AG04449 (cell line): ENCODE results near the gene CEP76.

ENCODE experiments used
- CTCF ChIA-PET: fragments of 350-600 bp; formaldehyde crosslinking; extraction: SDS; loops from one replicate; lab custom pipeline; 2021; ENCODE audit warnings: antibody characterized with exemption; lab: Yijun Ruan, JAX
- POLR2A ChIA-PET: fragments of 400-600, 350-600 bp; formaldehyde crosslinking; extraction: SDS; loops from one replicate; lab custom pipeline; 2020; ENCODE audit warnings: antibody characterized with exemption, inconsistent platforms; lab: Yijun Ruan, JAX
- DNase-seq: peaks from one replicate; pipeline ENCODE4 v3.0.0-alpha.2; 2010; ENCODE audit warnings: low read depth, low spot score
- H3K4me3 ChIP-seq: 2 replicates; pipeline ENCODE4 v1.5.1; 2011; ENCODE audit warnings: low read depth, mild to moderate bottlenecking, control low read depth, low read length
- CTCF ChIP-seq: IDR thresholded peaks from one replicate; pipeline ENCODE4 v1.5.1; 2011; ENCODE audit warnings: mild to moderate bottlenecking, moderate library complexity, low read length, control low read depth, inconsistent platforms; ENCODE audit not compliant: insufficient read depth; ENCODE audit errors: missing control alignments

The CEP76 gene

DNA sequence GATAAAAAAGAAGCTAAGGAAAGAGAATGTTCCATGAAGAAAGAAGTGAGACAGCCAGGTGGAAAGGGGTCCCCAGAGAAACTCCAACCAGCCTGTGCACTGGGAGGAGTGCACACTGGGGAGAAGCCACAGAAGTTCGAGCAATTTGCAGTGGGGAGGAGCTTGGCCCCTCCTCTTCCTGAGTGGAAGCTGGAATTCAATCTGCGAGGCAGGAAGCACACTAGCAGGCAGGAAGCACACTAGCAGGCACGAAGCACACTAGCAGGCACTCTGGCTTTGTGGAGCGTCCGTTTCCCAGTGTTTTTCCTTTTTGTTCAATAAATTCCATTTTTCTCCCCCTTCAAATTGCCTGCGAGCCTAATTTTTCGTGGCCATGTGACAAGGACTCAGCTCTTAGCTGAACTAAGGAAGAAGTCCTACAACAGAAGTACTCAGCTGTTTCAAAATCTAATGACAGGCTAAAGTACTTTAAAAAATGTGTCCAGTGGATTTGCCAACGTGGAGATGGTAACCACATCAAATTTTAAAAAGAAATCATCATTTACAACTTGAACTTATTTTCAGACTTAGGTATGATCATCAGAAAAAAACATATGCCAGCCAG, 23.2 kb downstream of the CEP76 start:
- ChIA-PET CTCF (interaction anchor here (0.8 to 1.9 kb wide), 4 partner anchors 20 to 287 kb away, joined by 3 to 11 read pairs (median 4); no protein-coding TSS in a partner anchor), POLR2A (interaction anchor here (0.6 to 1.2 kb wide), 4 partner anchors 15 to 302 kb away, joined by 3 read pairs; partner anchors contain the start of genes AFG3L2, CEP76 and PSMG2)
- no peak for DNase-seq
- TF ChIP-seq CTCF = no peak
- no peak overlapping the region for H3K4me3 ChIP-seq

GRCh38 chr18:12668041-12668440, 34.5 kb downstream of the CEP76 start:
- CTCF ChIA-PET = interaction anchor here (15.7 kb wide), 1 partner anchor 278 kb away, joined by 336 read pairs; no protein-coding TSS in a partner anchor
- H3K4me3 ChIP-seq = no peak overlapping the region
- TF ChIP-seq CTCF = no peak
- POLR2A ChIA-PET = no interaction called here
- no peak for DNase-seq

GRCh38 chr18:12659904-12660605, 42.5 kb downstream of the CEP76 start:
- TF ChIP-seq CTCF = peak; percentile 76
- no peak for DNase-seq
- H3K4me3 ChIP-seq = no peak overlapping the region
- POLR2A ChIA-PET = no interaction called here
- CTCF ChIA-PET = interaction anchor here (0.8 to 15.7 kb wide), 23 partner anchors 10 to 388 kb away, joined by 3 to 336 read pairs (median 4); partner anchors contain the start of gene PRELID3A

- CTCF ChIA-PET = interaction anchor here (0.6 to 15.7 kb wide), 20 partner anchors 12 to 387 kb away, joined by 3 to 336 read pairs (median 4); partner anchors contain the start of gene PRELID3A
- POLR2A ChIA-PET = interaction anchor here (0.8 to 1.0 kb wide), 2 partner anchors 251 to 282 kb away, joined by 3 to 4 read pairs; partner anchors contain the start of genes AFG3L2 and PRELID3A
- peak overlapping the region; percentile 81 for H3K4me3 ChIP-seq
- TF ChIP-seq CTCF = no peak
- no peak for DNase-seq
Observed at GRCh38 chr18:12658426-12659138, 43.9 kb downstream of the CEP76 start.

GRCh38 chr18:12657684-12658425, 44.7 kb downstream of the CEP76 start, which contains the start of gene SPIRE1:
Gene SPIRE1 (minus strand): TSS chr18:12658107. CDS start chr18:12657866, 241 bp downstream.
- TF ChIP-seq CTCF = no peak
- POLR2A ChIA-PET = interaction anchor here (0.7 to 0.8 kb wide), 2 partner anchors 250 to 644 kb away, joined by 3 to 4 read pairs; partner anchors contain the start of gene PRELID3A
- CTCF ChIA-PET = interaction anchor here (1.6 to 15.7 kb wide), 5 partner anchors 13 to 268 kb away, joined by 4 to 336 read pairs (median 11); no protein-coding TSS in a partner anchor
- DNase-seq = no peak
- H3K4me3 ChIP-seq = peak within 1 kb of the TSS; percentile 81
